Mesendoderm (in vitro differentiated cells): ENCODE results near the gene CD63.

Experiments
- DNase-seq: peaks from one replicate; pipeline ENCODE4 v3.0.0; 2013
- H2AK5ac ChIP-seq: 2 replicates; pipeline ENCODE4 v1.6.1; 2013; ENCODE audit warnings: low read length, inconsistent platforms
- H2BK120ac ChIP-seq: 2 replicates; pipeline ENCODE4 v1.6.1; 2013; ENCODE audit warnings: low read depth, mild to moderate bottlenecking, low read length, moderate library complexity, mixed read lengths
- H2BK15ac ChIP-seq: replicated peaks from 2 replicates; pipeline ENCODE4 v1.6.1; 2013; ENCODE audit warnings: low read depth, mild to moderate bottlenecking, moderate library complexity
- H2BK5ac ChIP-seq: 2 replicates; pipeline ENCODE4 v1.6.1; 2013; ENCODE audit warnings: low read length, inconsistent platforms
- H3K18ac ChIP-seq: 2 replicates; pipeline ENCODE4 v1.6.1; 2013; ENCODE audit warnings: mild to moderate bottlenecking, low read length, mixed read lengths
- H3K23ac ChIP-seq: one replicate; pipeline ENCODE4 v1.6.1; 2013; ENCODE audit warnings: low read length
- H3K27ac ChIP-seq: 2 replicates; pipeline ENCODE4 v1.5.1; 2013; ENCODE audit warnings: low read depth, mild to moderate bottlenecking, inconsistent platforms, low read length, moderate library complexity
- H3K27me3 ChIP-seq: 2 replicates; pipeline ENCODE4 v1.6.1; 2013; ENCODE audit warnings: low read length, control low read depth, mild to moderate bottlenecking, inconsistent platforms; ENCODE audit not compliant: insufficient read depth, poor library complexity
- H3K36me3 ChIP-seq: 2 replicates; pipeline ENCODE4 v1.6.1; 2013; ENCODE audit warnings: low read length, inconsistent platforms; ENCODE audit not compliant: control insufficient read depth, insufficient read depth
- H3K4ac ChIP-seq: one replicate; pipeline ENCODE4 v1.6.1; 2013; ENCODE audit warnings: low read depth, mild to moderate bottlenecking, low read length, moderate library complexity
- H3K4me1 ChIP-seq: 2 replicates; pipeline ENCODE4 v1.6.1; 2013; ENCODE audit warnings: low read depth, low read length, inconsistent platforms; ENCODE audit not compliant: control insufficient read depth
- H3K4me2 ChIP-seq: 2 replicates; pipeline ENCODE4 v1.6.1; 2013; ENCODE audit warnings: low read length
- H3K4me3 ChIP-seq: 2 replicates; pipeline ENCODE4 v1.5.1; 2013; ENCODE audit warnings: mild to moderate bottlenecking, low read length
- H3K56ac ChIP-seq: one replicate; pipeline ENCODE4 v1.6.1; 2013; ENCODE audit warnings: low read length
- H3K79me1 ChIP-seq: 2 replicates; pipeline ENCODE4 v1.6.1; 2013; ENCODE audit warnings: low read length, inconsistent platforms
- H3K79me2 ChIP-seq: 2 replicates; pipeline ENCODE4 v1.6.1; 2013; ENCODE audit warnings: mild to moderate bottlenecking, low read length; ENCODE audit not compliant: control insufficient read depth, insufficient read depth
- H3K9ac ChIP-seq: 2 replicates; pipeline ENCODE4 v1.6.1; 2013; ENCODE audit warnings: low read length, inconsistent platforms
- H4K5ac ChIP-seq: one replicate; pipeline ENCODE4 v1.6.1; 2013; ENCODE audit warnings: low read length
- H4K8ac ChIP-seq: one replicate; pipeline ENCODE4 v1.6.1; 2013; ENCODE audit warnings: low read depth, mild to moderate bottlenecking, control low read depth, low read length, moderate library complexity
- WGBS: extraction: QIAGEN DNeasy Blood & Tissue Kit; methylation state at CpG from one replicate; pipeline ENCODE4 v1.1.7; 2013; ENCODE audit warnings: low lambda C conversion rate, missing lambda C conversion rate; ENCODE audit not compliant: insufficient coverage; ENCODE audit errors: extremely low coverage; 5-methylcytosine and 5-hydroxymethylcytosine counted together

The CD63 gene

GRCh38 chr12:55742719-55743405 is 14.1 kb upstream of the CD63 start, which contains the start of gene GDF11:
Gene GDF11, plus strand, starts transcription at chr12:55743122. Its CDS starts 195 bp downstream, at chr12:55743317.
- H2BK5ac ChIP-seq = peak within 1 kb of the TSS; percentile 48
- H3K79me2 ChIP-seq = peaks cover 16% of the 10 kb centered on the region
- H3K4me1 ChIP-seq = peaks cover 16% of the 10 kb centered on the region
- WGBS = no CpG with 5 or more reads among the region's 53 CpGs
- peak within 1 kb of the TSS; percentile 28 for H3K4me3 ChIP-seq
- peak within 1 kb of the TSS; percentile 100 for H3K4me2 ChIP-seq
- no peaks in the 10 kb centered on the region for H3K36me3 ChIP-seq
- peak within 1 kb of the TSS; percentile 98 for H2AK5ac ChIP-seq
- H3K4ac ChIP-seq = peak within 1 kb of the TSS; percentile 39
- peaks cover 10% of the 10 kb centered on the region for H3K79me1 ChIP-seq
- no peak within 1 kb of the TSS for H2BK15ac ChIP-seq
- peak within 1 kb of the TSS; percentile 80 for H3K56ac ChIP-seq
- peak within 1 kb of the TSS; percentile 85 for H3K18ac ChIP-seq
- H3K27me3 ChIP-seq = no peaks in the 10 kb centered on the region
- peak within 1 kb of the TSS; percentile 83 for H3K23ac ChIP-seq
- peak; percentile 89 for DNase-seq
- no peak within 1 kb of the TSS for H4K8ac ChIP-seq
- H2BK120ac ChIP-seq = no peak within 1 kb of the TSS
- H4K5ac ChIP-seq = no peak within 1 kb of the TSS
- peak within 1 kb of the TSS; percentile 74 for H3K27ac ChIP-seq
- peak within 1 kb of the TSS; percentile 94 for H3K9ac ChIP-seq

- H3K23ac ChIP-seq = peak overlapping the region; percentile 83
- H2BK15ac ChIP-seq = no peak overlapping the region
- peak overlapping the region; percentile 69 for H3K9ac ChIP-seq
- H3K27ac ChIP-seq = peak overlapping the region; percentile 25
- peak overlapping the region; percentile 80 for H3K56ac ChIP-seq
- peaks cover 6% of the 10 kb centered on the region for H3K79me1 ChIP-seq
- no peak overlapping the region for H4K8ac ChIP-seq
- no peak overlapping the region for H3K4ac ChIP-seq
- H3K79me2 ChIP-seq = peaks cover 10% of the 10 kb centered on the region
- H2AK5ac ChIP-seq = peak overlapping the region; percentile 98
- H2BK120ac ChIP-seq = no peak overlapping the region
- H3K27me3 ChIP-seq = no peaks in the 10 kb centered on the region
- no peak overlapping the region for H3K4me3 ChIP-seq
- no CpG with 5 or more reads among the region's 3 CpGs for WGBS
- H3K36me3 ChIP-seq = no peaks in the 10 kb centered on the region
- no peak overlapping the region for H3K18ac ChIP-seq
- no peak overlapping the region for H2BK5ac ChIP-seq
- H3K4me2 ChIP-seq = peak overlapping the region; percentile 59
- peaks cover 14% of the 10 kb centered on the region for H3K4me1 ChIP-seq
- H4K5ac ChIP-seq = no peak overlapping the region
- no peak for DNase-seq
These were observed 13.3 kb upstream of the CD63 start for GRCh38 chr12:55741931-55742680.

- H3K4me3 ChIP-seq = no peak overlapping the region
- H2BK120ac ChIP-seq = no peak overlapping the region
- no peak for DNase-seq
- H3K18ac ChIP-seq = no peak overlapping the region
- H3K9ac ChIP-seq = no peak overlapping the region
- no peak overlapping the region for H3K27ac ChIP-seq
- no peak overlapping the region for H2AK5ac ChIP-seq
- H3K27me3 ChIP-seq = no peaks in the 10 kb centered on the region
- WGBS = no CpG with 5 or more reads among the region's 2 CpGs
- H2BK5ac ChIP-seq = no peak overlapping the region
- peaks cover 2% of the 10 kb centered on the region for H3K79me1 ChIP-seq
- no peak overlapping the region for H3K56ac ChIP-seq
- peaks cover 3% of the 10 kb centered on the region for H3K4me1 ChIP-seq
- H3K4me2 ChIP-seq = no peak overlapping the region
- no peak overlapping the region for H2BK15ac ChIP-seq
- H3K79me2 ChIP-seq = peaks cover 1% of the 10 kb centered on the region
- no peak overlapping the region for H3K23ac ChIP-seq
- H3K36me3 ChIP-seq = no peaks in the 10 kb centered on the region
- H3K4ac ChIP-seq = no peak overlapping the region
- no peak overlapping the region for H4K5ac ChIP-seq
- H4K8ac ChIP-seq = no peak overlapping the region
These were observed 10.2 kb upstream of the CD63 start for GRCh38 chr12:55739025-55739378.

GRCh38 chr12:55738123-55739024 is 9.6 kb upstream of the CD63 start:
- DNase-seq = peak; percentile 98
- no peak overlapping the region for H2BK120ac ChIP-seq
- no peak overlapping the region for H3K4ac ChIP-seq
- no peak overlapping the region for H2BK15ac ChIP-seq
- WGBS = no CpG with 5 or more reads among the region's 14 CpGs
- peak overlapping the region; percentile 84 for H3K56ac ChIP-seq
- no peak overlapping the region for H2AK5ac ChIP-seq
- peak overlapping the region; percentile 7 for H3K4me3 ChIP-seq
- H3K23ac ChIP-seq = no peak overlapping the region
- no peaks in the 10 kb centered on the region for H3K27me3 ChIP-seq
- H3K4me1 ChIP-seq = peaks cover 3% of the 10 kb centered on the region
- H3K79me2 ChIP-seq = no peaks in the 10 kb centered on the region
- H3K4me2 ChIP-seq = peak overlapping the region; percentile 76
- H2BK5ac ChIP-seq = no peak overlapping the region
- no peaks in the 10 kb centered on the region for H3K36me3 ChIP-seq
- H4K8ac ChIP-seq = no peak overlapping the region
- peak overlapping the region; percentile 32 for H3K9ac ChIP-seq
- H3K27ac ChIP-seq = peak overlapping the region; percentile 46
- no peak overlapping the region for H4K5ac ChIP-seq
- peak overlapping the region; percentile 13 for H3K18ac ChIP-seq
- no peaks in the 10 kb centered on the region for H3K79me1 ChIP-seq

GRCh38 chr12:55737581-55738122 is 8.8 kb upstream of the CD63 start:
- H3K56ac ChIP-seq = peak overlapping the region; percentile 84
- H3K27me3 ChIP-seq = no peaks in the 10 kb centered on the region
- peak overlapping the region; percentile 17 for H3K9ac ChIP-seq
- no peak overlapping the region for H3K4me3 ChIP-seq
- H3K23ac ChIP-seq = no peak overlapping the region
- H4K8ac ChIP-seq = no peak overlapping the region
- H3K27ac ChIP-seq = peak overlapping the region; percentile 46
- no peaks in the 10 kb centered on the region for H3K79me2 ChIP-seq
- no peak overlapping the region for H3K4ac ChIP-seq
- peaks cover 3% of the 10 kb centered on the region for H3K4me1 ChIP-seq
- H2AK5ac ChIP-seq = no peak overlapping the region
- peak overlapping the region; percentile 13 for H3K18ac ChIP-seq
- H3K36me3 ChIP-seq = no peaks in the 10 kb centered on the region
- no peak overlapping the region for H2BK5ac ChIP-seq
- H2BK15ac ChIP-seq = no peak overlapping the region
- no peak overlapping the region for H4K5ac ChIP-seq
- WGBS = no CpG with 5 or more reads among the region's 4 CpGs
- H3K79me1 ChIP-seq = no peaks in the 10 kb centered on the region
- H3K4me2 ChIP-seq = peak overlapping the region; percentile 15
- no peak overlapping the region for H2BK120ac ChIP-seq
- peak; percentile 58 for DNase-seq
